OCI-LY1 (cell line): ENCODE data around the gene ABR.

Experiments
- H2AFZ ChIP-seq: fragments of 200-600 bp; sonication (generic), shearing (Covaris generic); 2 replicates; pipeline ENCODE4 v1.6.0; 2014; ENCODE audit warnings: antibody characterized with exemption, mild to moderate bottlenecking, low read length
- H3F3A ChIP-seq: fragments of 200-600 bp; sonication (generic), shearing (Covaris generic); 2 replicates; pipeline ENCODE4 v1.6.0; 2014; ENCODE audit warnings: mild to moderate bottlenecking, antibody characterized with exemption, low read length, moderate library complexity; ENCODE audit not compliant: insufficient read depth
- H3K27ac ChIP-seq: fragments of 200-600 bp; sonication (generic); 2 replicates; pipeline ENCODE4 v1.5.1; 2014; ENCODE audit warnings: low read length, mixed run types, mild to moderate bottlenecking, low read depth; ENCODE audit not compliant: poor library complexity, severe bottlenecking
- H3K27me3 ChIP-seq: fragments of 200-600 bp; sonication (generic); 2 replicates; pipeline ENCODE4 v1.6.0; 2014; ENCODE audit warnings: antibody characterized with exemption, mild to moderate bottlenecking, low read length, moderate library complexity; ENCODE audit not compliant: insufficient read depth
- H3K36me3 ChIP-seq: fragments of 200-600 bp; sonication (generic); 2 replicates; pipeline ENCODE4 v1.6.1; 2014; ENCODE audit warnings: mild to moderate bottlenecking, antibody characterized with exemption, low read length, moderate library complexity, mixed read lengths; ENCODE audit not compliant: insufficient read depth
- H3K4me1 ChIP-seq: fragments of 200-600 bp; sonication (generic); 2 replicates; pipeline ENCODE4 v1.5.1; 2014; ENCODE audit warnings: mild to moderate bottlenecking, low read length, moderate library complexity; ENCODE audit not compliant: insufficient read depth, severe bottlenecking
- H3K4me2 ChIP-seq: fragments of 200-600 bp; sonication (generic), shearing (Covaris generic); 2 replicates; pipeline ENCODE4 v1.6.1; 2014; ENCODE audit warnings: low read length
- H3K4me3 ChIP-seq: fragments of 200-600 bp; sonication (generic); 2 replicates; pipeline ENCODE4 v1.5.1; 2014; ENCODE audit warnings: low read length, low read depth, mild to moderate bottlenecking, mixed read lengths; ENCODE audit not compliant: poor library complexity, severe bottlenecking
- H3K79me2 ChIP-seq: fragments of 200-600 bp; shearing (Covaris generic); 2 replicates; pipeline ENCODE4 v1.6.1; 2016; ENCODE audit warnings: mixed run types, low read length, mixed read lengths; ENCODE audit not compliant: insufficient read depth
- H3K9ac ChIP-seq: fragments of 200-600 bp; sonication (generic), shearing (Covaris generic); 2 replicates; pipeline ENCODE4 v1.6.1; 2014; ENCODE audit warnings: mild to moderate bottlenecking, low read length, mixed read lengths
- H3K9me2 ChIP-seq: fragments of 200-600 bp; sonication (generic), shearing (Covaris generic); 2 replicates; pipeline ENCODE4 v1.6.1; 2014; ENCODE audit warnings: low read depth, mild to moderate bottlenecking, low read length, mixed read lengths
- H3K9me3 ChIP-seq: fragments of 200-600 bp; shearing (Covaris generic); 2 replicates; pipeline ENCODE4 v1.6.1; 2014; ENCODE audit warnings: low read length, mixed read lengths
- H4K20me1 ChIP-seq: fragments of 200-600 bp; sonication (generic), shearing (Covaris generic); 2 replicates; pipeline ENCODE4 v1.6.0; 2016; ENCODE audit warnings: mild to moderate bottlenecking, low read length; ENCODE audit not compliant: insufficient read depth
- CTCF ChIP-seq: fragments of 200-600 bp; sonication (generic), shearing (Covaris generic); IDR thresholded peaks from 2 replicates; pipeline ENCODE4 v1.5.1; 2017; ENCODE audit warnings: mild to moderate bottlenecking, antibody characterized with exemption, low read length, moderate library complexity, mixed read lengths
- EZH2 ChIP-seq: fragments of 200-600 bp; sonication (generic), shearing (Covaris generic); IDR thresholded peaks from 2 replicates; pipeline ENCODE4 v1.8.0; 2017; ENCODE audit warnings: borderline replicate concordance, mixed run types, mild to moderate bottlenecking, antibody characterized with exemption, low read length, moderate library complexity, mixed read lengths

ABR gene

DNA sequence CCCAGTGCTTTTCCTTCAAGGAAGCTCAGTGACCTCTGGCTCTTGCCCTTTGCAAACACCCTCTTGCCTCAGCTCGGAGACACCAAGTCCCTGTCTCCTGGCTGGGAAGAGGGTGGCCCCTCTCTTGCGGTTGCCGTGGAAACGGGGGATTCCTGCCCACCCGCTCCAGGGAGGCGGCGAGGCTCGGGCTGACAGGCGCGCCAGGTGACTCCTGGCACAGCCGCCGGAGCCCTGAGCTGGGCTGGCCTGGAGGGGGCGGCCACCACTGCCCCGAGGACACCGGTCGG, 71.4 kb downstream of the ABR start:
- Histone ChIP-seq H3K4me1 (peaks cover 29% of the 10 kb centered on the region), H3K27me3 (no peaks in the 10 kb centered on the region), H3K79me2 (no peaks in the 10 kb centered on the region), H3K9me2 (no peaks in the 10 kb centered on the region), H3K9me3 (no peaks in the 10 kb centered on the region), H3K4me2 (peak overlapping the region; percentile 81), H3K9ac (peak overlapping the region; percentile 67), H4K20me1 (no peaks in the 10 kb centered on the region), H3K36me3 (no peaks in the 10 kb centered on the region), H3K27ac (no peak overlapping the region), H2AFZ (no peak overlapping the region), H3F3A (no peaks in the 10 kb centered on the region), H3K4me3 (peak overlapping the region; percentile 64)
- TF ChIP-seq EZH2 = no peak
- no peak for TF ChIP-seq CTCF

DNA sequence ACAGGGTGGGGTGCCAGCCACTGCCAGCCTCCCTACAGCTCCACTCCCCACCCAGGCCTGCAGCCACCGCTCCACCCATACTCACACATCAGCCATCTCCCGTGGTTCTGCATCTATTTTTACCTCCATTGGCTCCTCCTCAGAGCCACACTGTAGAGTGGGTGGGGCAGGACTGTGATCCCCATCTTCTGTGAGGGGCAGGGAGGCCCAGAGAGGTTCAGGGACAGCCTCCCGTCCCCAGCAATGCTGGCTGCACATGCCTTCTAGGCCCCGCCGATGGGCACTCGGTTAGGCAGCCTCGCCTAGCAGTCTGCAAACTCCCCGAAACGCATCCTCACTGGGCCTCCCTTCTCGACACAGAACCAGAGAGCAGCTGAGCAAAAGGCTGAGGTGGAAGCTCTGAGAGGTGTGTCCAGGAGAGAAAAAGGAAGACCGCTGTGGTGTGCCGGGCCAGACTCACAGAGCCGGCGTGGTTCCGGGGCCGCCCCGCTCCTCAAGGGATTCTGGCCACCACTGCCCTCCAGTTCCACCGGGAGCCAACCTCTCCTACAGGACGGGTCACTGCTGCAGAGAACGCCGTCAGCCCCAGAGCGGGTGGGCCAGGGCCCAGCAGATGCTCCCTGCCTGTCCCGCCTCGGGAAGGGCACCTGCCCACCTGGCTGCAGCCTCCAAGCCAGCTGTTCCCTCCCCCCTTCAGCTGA, 71.9 kb downstream of the ABR start:
- H2AFZ ChIP-seq = no peak overlapping the region
- H4K20me1 ChIP-seq = no peaks in the 10 kb centered on the region
- no peak overlapping the region; the same call in 1 of the 2 replicates for H3K9ac ChIP-seq
- no peaks in the 10 kb centered on the region for H3K36me3 ChIP-seq
- peak overlapping the region; percentile 64 for H3K4me3 ChIP-seq
- H3K27me3 ChIP-seq = no peaks in the 10 kb centered on the region
- H3K79me2 ChIP-seq = no peaks in the 10 kb centered on the region
- H3K4me1 ChIP-seq = peaks cover 29% of the 10 kb centered on the region
- no peak overlapping the region for H3K27ac ChIP-seq
- no peaks in the 10 kb centered on the region for H3K9me3 ChIP-seq
- no peaks in the 10 kb centered on the region for H3K9me2 ChIP-seq
- H3F3A ChIP-seq = no peaks in the 10 kb centered on the region
- H3K4me2 ChIP-seq = peak overlapping the region; percentile 81
- no peak for TF ChIP-seq EZH2
- TF ChIP-seq CTCF = no peak

- Histone ChIP-seq H3K9me3 (no peaks in the 10 kb centered on the region), H4K20me1 (no peaks in the 10 kb centered on the region), H3K9me2 (no peaks in the 10 kb centered on the region), H3K4me1 (peaks cover 28% of the 10 kb centered on the region), H3K79me2 (no peaks in the 10 kb centered on the region), H3K4me2 (no peak overlapping the region), H2AFZ (no peak overlapping the region), H3K9ac (no peak overlapping the region), H3K27ac (no peak overlapping the region), H3K4me3 (no peak overlapping the region), H3K36me3 (no peaks in the 10 kb centered on the region), H3K27me3 (no peaks in the 10 kb centered on the region), H3F3A (no peaks in the 10 kb centered on the region)
- TF ChIP-seq EZH2 = no peak
Measured at GRCh38 chr17:1107083-1107776, 72.6 kb downstream of the ABR start.
